UCSD-AML1 (cell line): Measurements from ENCODE around the gene HM13.
"Not testable (repeated sequence)": the region's sequence is repeated elsewhere in the genome, so short reads cannot be mapped to it uniquely, and the experiment has no call there.

Source experiments
- DNase-seq: peaks from one replicate; lab custom pipeline; 2025; ENCODE audit not compliant: unreplicated experiment; lab: John Stamatoyannopoulos, UW

Gene HM13

GRCh38 chr20:31565699-31566318 lies 51.6 kb downstream of the HM13 start:
- no peak for DNase-seq

GRCh38 chr20:31566319-31566657 lies 52.0 kb downstream of the HM13 start:
- DNase-seq, result no peak

GRCh38 chr20:31566658-31567379 lies 52.6 kb downstream of the HM13 start:
- DNase-seq, result no peak

- no peak for DNase-seq
Observed at GRCh38 chr20:31567380-31567720, 53.1 kb downstream of the HM13 start.

GRCh38 chr20:31568041-31568731 lies 53.9 kb downstream of the HM13 start:
- peak; percentile 60 for DNase-seq

- peak; percentile 31 for DNase-seq
Observed at GRCh38 chr20:31568773-31569162, 54.5 kb downstream of the HM13 start.

GRCh38 chr20:31569163-31570020 lies 55.1 kb downstream of the HM13 start:
- peak; percentile 61 for DNase-seq

GRCh38 chr20:31570021-31570463 lies 55.8 kb downstream of the HM13 start:
- no peak for DNase-seq

- DNase-seq, result no peak
Observed at GRCh38 chr20:31570735-31571617, 56.7 kb downstream of the HM13 start.

- no peak for DNase-seq
Observed at GRCh38 chr20:31572042-31572700, 57.9 kb downstream of the HM13 start.

GRCh38 chr20:31572701-31573554 lies 58.7 kb downstream of the HM13 start:
- peak; percentile 100 for DNase-seq

GRCh38 chr20:31573555-31574321 lies 59.5 kb downstream of the HM13 start:
- no peak for DNase-seq

GRCh38 chr20:31574986-31575385 lies 60.7 kb downstream of the HM13 start:
- not testable (repeated sequence) for DNase-seq

- DNase-seq, result no peak
Observed at GRCh38 chr20:31576751-31577150, 62.5 kb downstream of the HM13 start.

GRCh38 chr20:31577194-31577593 lies 63.0 kb downstream of the HM13 start:
- DNase-seq, result no peak

- DNase-seq, result no peak
Observed at GRCh38 chr20:31578448-31579138, 64.4 kb downstream of the HM13 start.

- no peak for DNase-seq
Observed at GRCh38 chr20:31579245-31579644, 65.0 kb downstream of the HM13 start.
